K562 (cell line): ENCODE results near the gene TMEM218. TPM values are rescaled to one million over a fixed set of nuclear protein-coding genes. Genes with fewer than 3 reads are reported as not detected.

Experiments used
- ATF1 ChIP-seq, 2 experiments: fragments of 450-650 bp in 1 of 2; IDR thresholded peaks; 2 replicates each; pipeline ENCODE4 v1.6.1; 2016; ENCODE audit warnings: missing compliant biosample characterization in 1 of 2, missing genetic modification characterization in 1 of 2
- KDM2B ChIP-seq: fragments of 250-450 bp; sonication (Bioruptor Pico); IDR thresholded peaks from 2 replicates; pipeline ENCODE4 v1.8.0; 2021; ENCODE audit warnings: mild to moderate bottlenecking, moderate library complexity
- KHSRP ChIP-seq: fragments of 450-650 bp; IDR thresholded peaks from 2 replicates; pipeline ENCODE4 v1.6.1; 2017
- MTA1 ChIP-seq: fragments of 450-650 bp; IDR thresholded peaks from 2 replicates; pipeline ENCODE4 v1.6.1; 2017; ENCODE audit warnings: borderline replicate concordance
- POLR2AphosphoS5 ChIP-seq: IDR thresholded peaks from 2 replicates; pipeline ENCODE4 v1.6.1; 2011; ENCODE audit warnings: mild to moderate bottlenecking, low read depth, low read length, moderate library complexity; ENCODE audit not compliant: control insufficient read depth, insufficient read depth
- RBM17 ChIP-seq: fragments of 200-400 bp; formaldehyde crosslinking; IDR thresholded peaks from 2 replicates; pipeline ENCODE4 v1.6.1; 2017; ENCODE audit warnings: low read depth, mild to moderate bottlenecking, low read length, borderline replicate concordance
- RFX5 ChIP-seq: IDR thresholded peaks from 2 replicates; pipeline ENCODE4 v1.6.1; 2011; ENCODE audit warnings: low read depth, mild to moderate bottlenecking, improper control_type of control experiment, low read length
- SMARCC2 ChIP-seq: fragments of 450-650 bp; IDR thresholded peaks from 2 replicates; pipeline ENCODE4 v1.6.1; 2017; ENCODE audit warnings: antibody characterized with exemption, moderate library complexity, mild to moderate bottlenecking, low read depth
- TSC22D4 ChIP-seq: fragments of 450-650 bp; IDR thresholded peaks from 2 replicates; pipeline ENCODE4 v1.6.1; 2016; ENCODE audit warnings: missing genetic modification characterization, missing biosample characterization, control low read depth
- ZFPM2 ChIP-seq: fragments of 250-450 bp; sonication (Bioruptor Pico); IDR thresholded peaks from 2 replicates; pipeline ENCODE4 v1.5.1; 2022; ENCODE audit warnings: mild to moderate bottlenecking
- ZNF408 ChIP-seq: fragments of 250-450 bp; sonication (Bioruptor Pico); IDR thresholded peaks from 2 replicates; pipeline ENCODE4 v1.4.0; 2020; ENCODE audit warnings: low read depth, mild to moderate bottlenecking, moderate library complexity
- ZNF586 ChIP-seq: fragments of 450-650 bp; formaldehyde crosslinking; conservative IDR thresholded peaks from 2 replicates; pipeline ENCODE4 v1.4.0; 2020; ENCODE audit warnings: mild to moderate bottlenecking, moderate library complexity
- ZNF644 ChIP-seq: fragments of 200-800 bp; sonication (Bioruptor generic); IDR thresholded peaks from 2 replicates; pipeline ENCODE4 v1.6.1; 2016; ENCODE audit warnings: low read depth, missing genetic modification characterization, missing compliant biosample characterization
- ZNF699 ChIP-seq: fragments of 250-450 bp; sonication (Bioruptor Pico); IDR thresholded peaks from 2 replicates; pipeline ENCODE4 v1.8.0; 2021; ENCODE audit warnings: mild to moderate bottlenecking, moderate library complexity; ENCODE audit not compliant: insufficient replicate concordance
- polyA plus RNA-seq, 8 experiments: library from polyadenylated mRNA; depleted of rRNA in 4 of 8; stranded (reverse) in 5 of 8; unstranded in 3 of 8; fragments of >200 nt; fragmentation: Nextera tagmentation in 2 of 8; fragmentation: Illumina TruSeq in 1 of 8; extraction: Ambion mirVana in 2 of 8; extraction: Trizol in 1 of 8; gene quantifications; 2 replicates each; pipeline versions ENCODE4 v1.2.1 to v1.2.3, GENCODE V29; 2011 to 2014; ENCODE audit warnings: inconsistent platforms in 1 of 8, missing spikeins in 1 of 8
- total RNA-seq, 7 experiments: library from RNA; depleted of rRNA in 6 of 7; stranded (reverse); fragments of >200 nt in 6 of 7; fragmentation: Illumina TruSeq in 2 of 7; extraction: Trizol in 2 of 7; gene quantifications; 2 replicates each; pipeline versions ENCODE4 v1.2.1 to v1.2.3, GENCODE V29; 2011 to 2021; ENCODE audit warnings: low replicate concordance in 1 of 7
- TF ChIP-seq, protein P1 (sequence below): fragments of 450-650 bp; IDR thresholded peaks from 2 replicates; pipeline ENCODE4 v1.6.1; 2016; ENCODE audit warnings: antibody characterized with exemption
- TF ChIP-seq, protein P2 (sequence below): fragments of 250-450 bp; sonication (Bioruptor Pico); IDR thresholded peaks from 2 replicates; pipeline ENCODE4 v1.4.0; 2020; ENCODE audit warnings: mild to moderate bottlenecking
- TF ChIP-seq, protein P3 (sequence below): fragments of 250-450 bp; sonication (Bioruptor Pico); IDR thresholded peaks from 2 replicates; pipeline ENCODE4 v1.8.0; 2022; ENCODE audit warnings: inconsistent platforms, mild to moderate bottlenecking, moderate library complexity, borderline replicate concordance
- TF ChIP-seq, protein P4 (sequence below): sonication (generic); formaldehyde crosslinking; IDR thresholded peaks from 2 replicates; pipeline ENCODE4 v1.8.0; 2022; ENCODE audit warnings: mild to moderate bottlenecking, missing genetic modification reagents
- TF ChIP-seq, protein P5 (sequence below): fragments of 250-450 bp; sonication (Bioruptor Pico); IDR thresholded peaks from 2 replicates; pipeline ENCODE4 v1.5.0; 2021; ENCODE audit warnings: mild to moderate bottlenecking, moderate library complexity

The TMEM218 gene
- total and polyA plus RNA-seq, 9 of the 15 experiments (the other 6 are each of a cell fraction or from before 2014, with no cell fraction given), result 13.4 to 32.2 (median 25.4) TPM

DNA sequence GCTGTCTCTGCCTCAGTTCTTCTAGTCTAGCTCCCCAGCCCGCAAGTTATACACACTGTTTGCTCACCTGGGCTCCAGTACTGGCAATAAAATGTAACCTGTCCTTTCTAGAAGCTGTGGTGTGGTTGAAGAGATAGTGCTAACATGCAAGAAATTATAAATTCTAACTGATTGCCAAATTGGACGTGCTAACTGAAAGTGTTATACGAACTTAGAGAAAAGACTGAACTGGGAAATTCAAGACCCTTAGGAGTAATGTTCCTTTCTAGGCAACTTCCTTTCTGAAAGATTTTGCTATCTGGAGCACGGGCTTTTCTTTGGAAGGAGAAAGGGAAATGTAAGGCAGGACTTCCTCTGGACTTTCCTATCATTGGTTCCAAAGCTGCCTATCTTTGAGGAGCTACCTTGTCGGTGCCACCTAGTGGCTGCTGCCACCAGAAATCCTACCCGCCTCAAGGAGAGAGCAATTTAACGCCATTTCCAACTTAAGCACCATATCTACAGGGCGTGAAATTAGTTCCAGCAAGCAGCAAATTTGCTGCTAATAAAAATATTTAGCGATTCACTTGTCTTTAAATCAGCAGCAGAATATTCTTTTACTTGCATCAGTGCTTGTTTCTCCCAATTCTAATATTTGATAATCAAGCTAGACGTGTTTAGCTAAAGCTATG lies 12.7 kb upstream of the TMEM218 start (continued):
- TF ChIP-seq POLR2AphosphoS5, result no peak
- TF ChIP-seq RFX5, result no peak
- TF ChIP-seq, protein P1, sequence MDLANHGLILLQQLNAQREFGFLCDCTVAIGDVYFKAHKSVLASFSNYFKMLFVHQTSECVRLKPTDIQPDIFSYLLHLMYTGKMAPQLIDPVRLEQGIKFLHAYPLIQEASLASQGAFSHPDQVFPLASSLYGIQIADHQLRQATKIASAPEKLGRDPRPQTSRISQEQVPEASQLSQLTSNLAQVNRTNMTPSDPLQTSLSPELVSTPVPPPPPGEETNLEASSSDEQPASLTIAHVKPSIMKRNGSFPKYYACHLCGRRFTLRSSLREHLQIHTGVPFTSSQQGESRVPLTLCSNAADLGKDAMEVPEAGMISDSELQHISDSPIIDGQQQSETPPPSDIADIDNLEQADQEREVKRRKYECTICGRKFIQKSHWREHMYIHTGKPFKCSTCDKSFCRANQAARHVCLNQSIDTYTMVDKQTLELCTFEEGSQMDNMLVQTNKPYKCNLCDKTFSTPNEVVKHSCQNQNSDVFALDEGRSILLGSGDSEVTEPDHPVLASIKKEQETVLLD, result no peak
- no peak for TF ChIP-seq SMARCC2
- TF ChIP-seq, protein P2, sequence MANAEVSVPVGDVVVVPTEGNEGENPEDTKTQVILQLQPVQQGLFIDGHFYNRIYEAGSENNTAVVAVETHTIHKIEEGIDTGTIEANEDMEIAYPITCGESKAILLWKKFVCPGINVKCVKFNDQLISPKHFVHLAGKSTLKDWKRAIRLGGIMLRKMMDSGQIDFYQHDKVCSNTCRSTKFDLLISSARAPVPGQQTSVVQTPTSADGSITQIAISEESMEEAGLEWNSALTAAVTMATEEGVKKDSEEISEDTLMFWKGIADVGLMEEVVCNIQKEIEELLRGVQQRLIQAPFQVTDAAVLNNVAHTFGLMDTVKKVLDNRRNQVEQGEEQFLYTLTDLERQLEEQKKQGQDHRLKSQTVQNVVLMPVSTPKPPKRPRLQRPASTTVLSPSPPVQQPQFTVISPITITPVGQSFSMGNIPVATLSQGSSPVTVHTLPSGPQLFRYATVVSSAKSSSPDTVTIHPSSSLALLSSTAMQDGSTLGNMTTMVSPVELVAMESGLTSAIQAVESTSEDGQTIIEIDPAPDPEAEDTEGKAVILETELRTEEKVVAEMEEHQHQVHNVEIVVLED (CRISPR knock-in tag), result no peak
- no peak for TF ChIP-seq ATF1 (CRISPR knock-in tag; IDR thresholded peaks at IDR 0.05)
- TF ChIP-seq ATF1 (tag; IDR thresholded peaks at IDR 0.05), result no peak
- TF ChIP-seq MTA1, result no peak
- no peak for TF ChIP-seq KDM2B
- TF ChIP-seq ZNF699 (CRISPR knock-in tag), result no peak
- no peak for TF ChIP-seq ZFPM2 (CRISPR knock-in tag)
- TF ChIP-seq, protein P3, sequence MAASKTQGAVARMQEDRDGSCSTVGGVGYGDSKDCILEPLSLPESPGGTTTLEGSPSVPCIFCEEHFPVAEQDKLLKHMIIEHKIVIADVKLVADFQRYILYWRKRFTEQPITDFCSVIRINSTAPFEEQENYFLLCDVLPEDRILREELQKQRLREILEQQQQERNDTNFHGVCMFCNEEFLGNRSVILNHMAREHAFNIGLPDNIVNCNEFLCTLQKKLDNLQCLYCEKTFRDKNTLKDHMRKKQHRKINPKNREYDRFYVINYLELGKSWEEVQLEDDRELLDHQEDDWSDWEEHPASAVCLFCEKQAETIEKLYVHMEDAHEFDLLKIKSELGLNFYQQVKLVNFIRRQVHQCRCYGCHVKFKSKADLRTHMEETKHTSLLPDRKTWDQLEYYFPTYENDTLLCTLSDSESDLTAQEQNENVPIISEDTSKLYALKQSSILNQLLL (CRISPR knock-in tag), result no peak
- no peak for TF ChIP-seq RBM17
- TF ChIP-seq ZNF586 (CRISPR knock-in tag), result no peak
- no peak for TF ChIP-seq ZNF644 (tag)
- TF ChIP-seq ZNF408 (CRISPR knock-in tag), result no peak
- TF ChIP-seq TSC22D4 (tag), result no peak
- TF ChIP-seq, protein P4, sequence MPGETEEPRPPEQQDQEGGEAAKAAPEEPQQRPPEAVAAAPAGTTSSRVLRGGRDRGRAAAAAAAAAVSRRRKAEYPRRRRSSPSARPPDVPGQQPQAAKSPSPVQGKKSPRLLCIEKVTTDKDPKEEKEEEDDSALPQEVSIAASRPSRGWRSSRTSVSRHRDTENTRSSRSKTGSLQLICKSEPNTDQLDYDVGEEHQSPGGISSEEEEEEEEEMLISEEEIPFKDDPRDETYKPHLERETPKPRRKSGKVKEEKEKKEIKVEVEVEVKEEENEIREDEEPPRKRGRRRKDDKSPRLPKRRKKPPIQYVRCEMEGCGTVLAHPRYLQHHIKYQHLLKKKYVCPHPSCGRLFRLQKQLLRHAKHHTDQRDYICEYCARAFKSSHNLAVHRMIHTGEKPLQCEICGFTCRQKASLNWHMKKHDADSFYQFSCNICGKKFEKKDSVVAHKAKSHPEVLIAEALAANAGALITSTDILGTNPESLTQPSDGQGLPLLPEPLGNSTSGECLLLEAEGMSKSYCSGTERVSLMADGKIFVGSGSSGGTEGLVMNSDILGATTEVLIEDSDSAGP, result no peak
- TF ChIP-seq KHSRP, result no peak
- TF ChIP-seq, protein P5, sequence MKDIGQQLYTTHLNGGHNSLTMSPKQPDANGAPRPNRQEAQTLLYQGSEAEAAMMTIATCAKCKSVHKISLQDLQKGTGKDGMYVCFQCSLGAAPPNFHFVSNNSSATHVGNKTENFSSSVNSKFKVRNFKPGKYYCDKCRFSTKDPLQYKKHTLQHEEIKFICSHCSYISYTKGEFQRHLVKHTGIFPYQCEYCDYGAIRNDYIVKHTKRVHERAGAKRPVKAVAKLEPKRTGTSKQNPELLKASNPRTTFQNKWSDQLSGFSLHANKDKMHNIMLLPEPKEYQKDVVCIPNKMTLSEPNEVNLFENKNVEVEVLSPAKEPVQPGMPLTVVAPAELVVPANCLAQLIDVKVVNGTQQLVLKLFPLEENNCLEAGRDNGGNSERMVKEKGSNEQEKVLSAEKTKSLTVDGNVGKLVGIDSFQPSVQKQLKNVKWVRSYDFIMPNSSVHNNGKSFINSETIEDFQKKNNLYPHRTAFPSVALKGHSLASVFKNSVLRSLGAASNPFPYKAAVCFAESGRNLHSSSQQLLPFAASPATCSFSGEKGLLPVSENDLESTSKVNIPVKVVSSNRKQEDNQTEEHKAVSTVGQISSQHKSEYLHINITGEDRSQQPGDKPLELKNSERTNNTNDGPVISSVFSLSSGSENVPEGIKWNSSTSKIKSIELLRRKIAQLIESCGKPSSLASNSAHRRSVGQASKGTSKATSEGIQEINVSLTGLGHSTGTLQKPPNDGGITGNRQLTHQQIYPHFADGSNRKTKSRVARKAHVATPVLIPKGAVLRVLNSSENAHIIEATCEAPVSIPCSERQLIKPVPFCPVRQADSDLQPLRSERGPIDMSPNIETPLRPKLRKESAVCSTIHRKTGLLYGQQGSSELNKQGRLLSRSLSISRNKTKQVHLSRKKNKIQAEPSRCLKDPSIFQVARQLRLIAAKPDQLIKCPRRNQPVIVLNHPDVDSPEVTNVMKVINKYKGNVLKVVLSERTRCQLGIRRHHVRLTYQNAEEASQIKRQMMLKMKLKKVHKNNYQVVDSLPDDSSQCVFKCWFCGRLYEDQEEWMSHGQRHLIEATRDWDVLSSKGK (CRISPR knock-in tag), result no peak
